Stimulated activated CD4-positive, alpha-beta T cell treated with anti-CD3 and anti-CD28 coated beads, Interleukin-15, amount 100 ng/mL, for 24 hours (primary cell): Measurements from ENCODE around the gene PTPRG.

ENCODE experiments used
- DNase-seq: peaks from one replicate; pipeline ENCODE4 v3.0.0-alpha.2; 2020

PTPRG gene

GRCh38 chr3:61981060-61981459, 419.7 kb downstream of the PTPRG start:
- no peak for DNase-seq

DNA sequence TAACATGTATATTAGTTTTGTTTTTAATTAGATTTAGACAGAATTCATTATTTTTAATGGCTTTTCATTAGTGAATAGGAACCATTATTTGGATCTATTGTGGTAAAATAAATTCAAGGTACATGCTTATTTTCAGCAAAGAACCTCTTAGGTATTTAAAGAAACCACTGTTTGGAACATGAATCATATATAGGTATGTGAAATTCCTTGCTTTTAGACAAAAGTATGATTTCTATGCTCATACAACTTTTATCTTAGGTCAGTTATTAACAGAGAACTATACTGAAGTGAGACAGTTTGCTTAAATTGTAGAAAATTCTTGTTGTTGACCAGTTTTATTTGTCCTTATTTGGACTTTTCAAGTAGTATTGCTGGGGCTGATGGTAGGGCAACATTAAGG, 422.1 kb downstream of the PTPRG start:
- no peak for DNase-seq

DNA sequence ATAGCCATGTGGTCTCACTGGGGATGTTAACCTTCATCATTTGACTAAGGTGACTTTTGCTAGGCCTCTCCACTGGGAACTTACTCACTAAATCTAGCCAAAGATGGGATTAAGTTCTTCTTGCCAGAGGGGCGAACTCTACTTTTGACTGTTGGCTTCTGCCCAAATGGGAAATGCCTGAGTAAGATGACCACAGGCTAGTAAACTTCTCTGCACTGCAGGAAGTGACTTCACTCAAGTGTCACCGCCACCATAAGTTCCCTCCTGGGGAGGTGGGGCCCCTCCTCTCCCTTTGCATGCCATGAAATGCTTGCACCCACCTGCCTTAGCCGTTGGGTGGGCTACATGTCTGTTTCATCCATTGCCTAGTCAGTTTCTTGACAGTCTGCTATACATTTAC, 423.6 kb downstream of the PTPRG start:
- no peak for DNase-seq

DNA sequence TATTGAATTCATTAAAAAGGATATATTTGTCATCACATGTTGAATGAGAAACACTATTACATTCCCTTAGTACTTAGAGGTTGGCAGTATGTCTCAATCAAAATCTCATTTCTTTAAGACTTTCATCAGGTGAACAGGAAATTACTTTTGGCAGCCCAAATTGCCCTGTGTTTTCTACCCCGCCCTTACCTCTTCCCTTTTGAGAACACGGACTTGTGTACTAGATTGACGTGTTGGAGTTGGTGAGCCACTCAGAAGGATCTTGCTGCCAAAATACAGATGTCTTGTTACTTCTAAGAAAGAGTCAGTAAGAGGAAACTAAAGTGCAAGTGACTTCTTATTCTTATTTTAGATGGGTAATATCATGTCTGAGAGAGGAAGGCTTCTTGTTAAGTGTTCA, 425.1 kb downstream of the PTPRG start:
- no peak for DNase-seq

- no peak for DNase-seq
These were observed 428.3 kb downstream of the PTPRG start for GRCh38 chr3:61989681-61990080.

- DNase-seq = no peak
These were observed 429.1 kb downstream of the PTPRG start for GRCh38 chr3:61990327-61991027.

DNA sequence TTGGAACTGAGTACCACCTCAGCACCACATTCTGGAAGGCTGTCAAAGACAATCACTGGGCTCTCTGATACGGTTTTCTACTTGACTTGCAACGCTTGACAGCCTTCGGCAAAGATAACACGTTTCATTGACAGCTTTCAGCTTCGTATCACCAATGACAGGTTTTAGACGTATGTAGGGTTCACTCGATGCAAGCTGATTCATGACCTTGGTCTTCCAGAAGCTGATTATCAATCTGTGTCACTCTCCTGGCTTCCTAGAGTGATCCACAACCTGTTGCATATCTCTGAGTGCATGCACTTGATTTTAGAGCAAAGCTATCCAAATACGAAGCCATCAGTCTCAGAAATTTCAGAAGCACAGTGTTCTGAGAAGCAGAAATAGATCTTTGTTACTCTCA, 430.3 kb downstream of the PTPRG start:
- no peak for DNase-seq

DNA sequence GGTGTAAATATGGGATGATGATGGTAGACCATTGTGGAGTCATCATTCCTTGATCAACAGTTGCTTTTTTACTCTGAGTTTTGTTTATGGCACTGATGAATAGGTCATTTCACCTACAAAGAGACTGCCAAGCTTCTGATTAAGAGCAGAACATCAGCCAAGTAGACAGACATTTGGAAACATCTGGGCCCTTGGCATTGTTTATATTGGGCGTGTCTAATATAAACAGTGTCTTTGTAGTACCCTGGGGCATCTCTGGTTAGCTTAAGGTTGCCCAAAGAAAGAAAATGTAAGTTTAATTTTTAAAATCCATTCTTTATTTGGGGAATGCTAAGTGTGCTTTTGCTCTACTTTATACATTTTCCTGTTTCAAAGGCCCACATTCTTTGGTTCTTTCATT, 435.0 kb downstream of the PTPRG start:
- DNase-seq = no peak

- no peak for DNase-seq
These were observed 435.7 kb downstream of the PTPRG start for GRCh38 chr3:61997101-61997500.

DNA sequence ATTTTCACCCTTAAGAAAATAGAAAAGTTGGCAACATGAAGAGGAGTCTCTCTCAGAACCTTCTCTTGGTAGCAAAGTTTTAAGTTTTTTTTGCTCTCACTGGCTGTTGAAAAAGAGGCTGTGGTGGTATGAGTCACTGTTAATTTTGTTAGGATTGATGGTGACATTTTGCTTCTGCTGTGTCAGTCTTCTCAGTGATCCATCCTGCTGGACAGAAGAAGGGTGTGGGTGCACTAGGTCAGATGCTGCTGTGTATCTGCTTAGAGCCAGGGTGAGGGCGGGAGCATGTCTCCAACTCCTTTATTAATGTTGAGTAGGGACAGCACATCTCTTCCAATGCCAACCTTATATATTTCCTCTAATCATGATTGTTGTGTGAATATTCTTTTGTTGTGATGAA, 442.5 kb downstream of the PTPRG start:
- no peak for DNase-seq

- no peak for DNase-seq
These were observed 445.7 kb downstream of the PTPRG start for GRCh38 chr3:62007036-62007435.

GRCh38 chr3:62010989-62011388, 449.6 kb downstream of the PTPRG start:
- DNase-seq = no peak

DNA sequence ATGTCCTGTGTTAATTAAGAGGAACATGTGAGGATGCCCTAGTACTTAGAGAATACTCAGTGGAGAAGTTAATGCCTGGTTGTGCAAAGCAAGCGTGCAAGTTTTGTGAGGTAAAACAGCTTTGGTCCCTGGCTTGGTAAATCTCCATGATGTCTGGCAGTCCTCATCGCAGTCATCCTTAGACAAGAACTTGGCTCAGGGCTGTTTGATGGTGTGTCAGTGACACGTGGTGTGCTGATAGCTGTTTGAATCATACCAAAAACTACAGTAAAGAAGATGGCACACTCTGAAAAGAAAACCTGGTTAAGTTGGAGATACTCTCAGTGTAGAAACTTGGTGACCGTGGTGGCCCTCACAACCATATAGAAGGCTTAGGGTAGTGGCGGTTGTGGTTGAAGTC, 450.3 kb downstream of the PTPRG start:
- DNase-seq = no peak

GRCh38 chr3:62013951-62014350, 452.6 kb downstream of the PTPRG start:
- DNase-seq = no peak

DNA sequence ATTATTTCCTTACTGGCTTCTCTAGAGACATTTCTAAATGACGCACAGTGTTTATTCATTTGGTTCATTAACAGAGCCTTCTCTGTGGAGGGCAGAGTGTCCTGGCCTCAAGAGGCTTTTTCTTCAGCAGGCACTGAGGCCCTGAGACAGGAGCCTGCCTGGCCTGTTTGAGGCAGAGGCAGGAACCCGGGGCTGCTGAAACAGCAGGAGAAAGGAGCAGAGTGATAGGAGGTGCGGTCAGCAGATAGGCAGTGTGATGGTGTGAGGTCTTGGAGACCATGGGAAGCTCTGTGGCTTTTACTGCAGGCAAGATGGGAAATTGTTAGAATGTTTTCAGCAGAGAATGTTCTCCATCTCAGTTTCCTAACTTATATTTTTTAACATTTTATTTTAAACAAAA, 453.7 kb downstream of the PTPRG start:
- no peak for DNase-seq

DNA sequence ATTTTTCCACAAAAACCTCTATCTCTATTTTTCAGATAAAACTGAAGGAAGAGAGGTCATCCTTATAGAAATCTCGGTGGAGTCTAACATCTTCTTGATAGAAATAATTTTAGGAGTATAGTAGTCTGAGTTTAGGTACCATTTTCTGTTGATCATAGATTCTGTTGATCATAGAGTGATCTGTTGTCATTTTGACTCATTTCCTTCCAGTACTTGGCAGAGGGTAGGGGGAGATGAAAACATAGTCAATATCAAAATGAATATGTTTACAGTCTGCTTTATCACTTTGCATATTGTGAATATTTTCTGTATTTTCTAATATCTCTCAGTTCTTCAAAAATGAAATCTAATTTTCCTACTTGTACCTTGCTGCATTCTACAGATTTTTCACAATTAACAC, 458.5 kb downstream of the PTPRG start:
- no peak for DNase-seq

DNA sequence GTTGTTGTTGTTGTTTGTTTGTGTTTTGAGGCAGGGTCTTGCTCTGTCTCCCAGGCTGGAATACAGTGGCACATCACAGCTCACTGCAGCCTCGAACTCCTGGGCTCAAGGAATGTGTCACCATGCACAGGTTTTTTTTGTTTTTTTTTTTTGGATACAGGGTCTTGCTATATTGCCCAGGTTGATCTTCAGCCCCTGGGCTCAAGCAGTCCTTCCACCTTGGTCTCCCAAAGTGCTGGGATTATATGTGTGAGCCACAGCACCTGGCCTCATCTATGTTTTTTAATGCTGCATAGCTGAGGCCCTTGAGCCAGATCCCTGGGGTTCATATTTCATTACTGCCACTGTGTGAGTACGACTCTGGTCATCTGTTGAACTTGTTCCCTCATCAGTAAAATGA, 459.3 kb downstream of the PTPRG start:
- no peak for DNase-seq

- DNase-seq = no peak
These were observed 460.9 kb downstream of the PTPRG start for GRCh38 chr3:62022312-62022711.

DNA sequence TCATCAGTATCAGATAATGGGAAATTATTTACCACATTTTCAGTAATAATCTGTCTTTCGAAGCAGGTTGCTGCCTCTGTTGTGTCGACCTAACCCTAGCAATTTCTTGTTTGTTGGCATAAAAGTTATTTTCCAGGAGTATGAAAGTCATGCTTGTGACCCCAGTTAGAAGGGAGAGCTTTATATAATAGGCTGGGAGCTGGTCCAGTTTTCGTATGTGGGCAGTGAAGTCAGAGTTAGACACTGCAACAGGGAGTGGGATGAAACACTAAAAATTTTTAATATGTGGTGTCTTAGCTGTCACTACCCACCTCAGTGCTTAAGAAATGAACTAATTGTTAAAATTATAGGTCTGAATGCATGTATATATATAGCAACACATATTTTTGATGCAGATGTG, 463.5 kb downstream of the PTPRG start:
- no peak for DNase-seq

GRCh38 chr3:62025913-62026312, 464.5 kb downstream of the PTPRG start:
- no peak for DNase-seq

- DNase-seq = no peak
These were observed 465.9 kb downstream of the PTPRG start for GRCh38 chr3:62027241-62027640.

GRCh38 chr3:62027796-62028195, 466.4 kb downstream of the PTPRG start:
- DNase-seq = no peak

GRCh38 chr3:62028236-62028635, 466.9 kb downstream of the PTPRG start:
- DNase-seq = no peak

DNA sequence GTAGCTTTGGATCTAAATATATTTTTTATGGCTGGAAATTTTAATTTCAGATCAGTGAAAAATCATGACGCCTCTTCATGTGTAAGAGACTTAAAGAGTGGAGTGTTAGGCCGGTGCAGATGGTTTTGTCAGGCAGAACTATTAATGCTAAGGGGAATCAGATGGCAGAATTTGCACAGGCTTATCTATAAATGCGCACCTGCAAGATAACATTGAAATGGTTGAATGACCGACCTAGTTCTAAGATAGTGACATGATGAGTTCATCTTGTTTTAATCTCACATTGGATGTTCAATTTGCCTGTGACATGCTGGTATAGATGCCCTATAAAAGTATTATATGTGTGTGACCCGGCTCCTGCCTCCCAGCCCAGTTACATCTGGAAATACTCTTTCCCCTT, 471.4 kb downstream of the PTPRG start:
- DNase-seq = no peak

DNA sequence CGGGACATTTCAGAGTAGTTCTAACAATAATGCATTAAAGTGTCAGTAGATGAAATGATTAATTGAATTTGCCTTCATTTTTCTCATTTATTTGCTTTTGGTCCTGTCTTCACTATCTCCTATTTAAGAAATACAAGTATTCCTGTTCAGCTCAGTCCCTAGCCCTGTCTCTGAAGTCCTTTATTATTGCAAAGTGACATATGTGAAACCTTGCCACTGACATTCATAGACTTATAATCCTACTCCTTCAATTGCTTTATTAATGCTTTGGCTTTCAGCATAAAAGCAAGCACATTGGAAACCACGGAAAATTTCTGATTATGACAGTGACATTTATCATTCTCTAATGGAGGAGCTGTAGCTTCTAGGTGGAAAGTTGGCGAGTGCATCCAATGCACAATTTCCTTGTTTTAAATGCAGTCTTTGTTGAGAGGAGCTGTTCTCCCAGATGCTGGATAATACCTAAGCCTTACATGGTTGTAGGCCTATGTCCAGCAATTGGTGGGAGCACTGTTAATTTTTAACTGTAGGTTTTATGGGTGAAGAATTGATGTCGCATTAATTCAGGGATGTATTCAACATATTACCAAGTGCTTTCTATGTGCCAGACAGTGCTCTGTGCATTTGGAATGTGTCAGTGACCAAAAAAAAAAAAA, 474.2 kb downstream of the PTPRG start:
- DNase-seq = no peak
